Esophagus squamous epithelium (tissue), 4 donors: ENCODE measurements around the gene AFDN.

Source experiments
- CTCF ChIP-seq, 6 experiments: fragments of 450-650 bp in 4 of 6; fragments of 200-600 bp in 2 of 6; sonication (generic) in 2 of 6; IDR thresholded peaks; one replicate each; pipeline ENCODE4 v1.5.1; 2016 to 2019; ENCODE audit warnings: antibody characterized with exemption in 6 of 6, mild to moderate bottlenecking in 4 of 6, moderate library complexity in 4 of 6
- POLR2A ChIP-seq, 4 donors: fragments of 450-650 bp; IDR thresholded peaks; one replicate each; pipeline ENCODE4 v1.6.1; 2017; ENCODE audit warnings: antibody characterized with exemption in 4 of 4, mild to moderate bottlenecking in 4 of 4, moderate library complexity in 3 of 4

- no peak for TF ChIP-seq CTCF (IDR thresholded peaks at IDR 0.05)
- TF ChIP-seq POLR2A (IDR thresholded peaks at IDR 0.05): no peak
These were observed 117.4 kb downstream of the AFDN start for GRCh38 chr6:167944130-167944529.
